GM10847 (cell line): ENCODE data around the gene DISP3.

Source experiments
- POLR2A ChIP-seq: IDR thresholded peaks from 2 replicates; pipeline ENCODE4 v1.6.1; 2011; ENCODE audit not compliant: insufficient read length; ENCODE audit errors: extremely low read depth

The DISP3 gene

GRCh38 chr1:11515368-11516300, 36.7 kb downstream of the DISP3 start:
- TF ChIP-seq POLR2A = no peak

- no peak for TF ChIP-seq POLR2A
These were observed 38.1 kb downstream of the DISP3 start for GRCh38 chr1:11516961-11517635.

- no peak for TF ChIP-seq POLR2A
These were observed 39.2 kb downstream of the DISP3 start for GRCh38 chr1:11518016-11518701.

- no peak for TF ChIP-seq POLR2A
These were observed 40.1 kb downstream of the DISP3 start for GRCh38 chr1:11518791-11519628.

- TF ChIP-seq POLR2A = no peak
These were observed 40.7 kb downstream of the DISP3 start for GRCh38 chr1:11519629-11520031.

- no peak for TF ChIP-seq POLR2A
These were observed 41.7 kb downstream of the DISP3 start for GRCh38 chr1:11520531-11521233.

GRCh38 chr1:11521582-11522399, 42.8 kb downstream of the DISP3 start:
- TF ChIP-seq POLR2A = no peak

- TF ChIP-seq POLR2A = no peak
These were observed 43.7 kb downstream of the DISP3 start for GRCh38 chr1:11522400-11523235.

GRCh38 chr1:11523261-11523660, 44.3 kb downstream of the DISP3 start:
- no peak for TF ChIP-seq POLR2A

GRCh38 chr1:11523746-11524464, 45.0 kb downstream of the DISP3 start:
- TF ChIP-seq POLR2A = no peak

- no peak for TF ChIP-seq POLR2A
These were observed 45.7 kb downstream of the DISP3 start for GRCh38 chr1:11524465-11525150.
